AG20443 (cell line): ENCODE results near the gene AFDN.
A peak's percentile ranks its signal among the peaks of the same experiment; 100 is the strongest.

Experiments
- DNase-seq: peaks from one replicate; pipeline ENCODE4 v3.0.0; 2012; ENCODE audit warnings: low spot score, mixed read lengths

Gene AFDN

DNA sequence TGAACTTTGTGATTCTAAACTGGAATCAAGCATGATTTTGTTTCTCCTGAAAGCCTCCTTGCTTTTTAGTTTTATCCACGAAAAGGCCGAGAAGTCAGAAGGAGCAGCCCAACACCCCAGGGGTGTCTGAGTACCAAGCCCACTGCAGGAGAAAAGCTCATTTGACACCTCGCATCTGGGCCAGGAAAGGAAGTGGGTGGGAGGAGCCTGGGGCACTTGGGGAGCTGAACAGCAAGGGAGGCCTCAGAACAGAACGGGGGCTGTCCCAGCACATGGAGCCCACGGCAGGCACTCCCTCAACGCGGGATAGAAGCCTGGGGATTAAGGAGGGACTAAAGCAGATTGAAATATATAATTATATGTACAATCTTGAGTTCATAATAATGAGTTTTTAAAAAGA, 177.3 kb downstream of the AFDN start:
- DNase-seq: no peak

DNA sequence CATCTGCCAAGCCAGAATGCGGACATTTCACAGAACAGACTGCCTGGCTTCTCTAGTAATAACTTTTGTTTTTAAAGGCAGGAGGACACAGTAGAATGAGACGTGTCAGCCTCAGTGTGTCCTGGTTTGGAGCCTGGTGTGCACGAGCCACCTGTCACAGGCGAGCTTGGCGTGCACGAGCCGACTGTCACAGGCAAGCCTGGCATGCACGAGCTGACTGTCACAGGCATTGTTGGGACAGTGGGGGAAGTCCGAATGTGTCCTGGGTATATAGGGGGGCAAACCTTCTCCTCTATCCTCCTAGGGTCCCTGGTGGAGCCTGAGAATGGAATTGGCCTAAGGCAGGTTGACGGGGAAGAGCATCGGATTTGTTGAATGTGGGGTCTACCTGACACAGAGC, 178.2 kb downstream of the AFDN start:
- no peak for DNase-seq

DNA sequence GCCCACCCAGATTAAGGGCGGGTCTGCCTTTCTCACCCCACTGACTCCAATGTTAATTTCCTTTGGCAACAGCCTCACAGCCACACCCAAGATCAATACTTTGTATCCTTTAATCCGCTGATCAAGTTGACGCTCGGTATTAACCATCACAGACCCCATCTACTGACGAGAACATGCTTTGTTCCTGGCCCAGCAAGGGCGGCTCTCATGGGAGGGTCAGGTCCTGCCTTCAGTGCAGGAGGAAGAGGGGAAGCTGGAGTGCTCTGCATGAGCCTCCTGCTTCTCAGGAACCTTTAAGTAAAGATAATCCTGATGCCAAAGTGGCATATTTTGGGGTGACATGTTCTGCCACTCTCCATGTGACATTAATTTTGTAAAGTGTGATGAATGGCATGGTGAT, 179.1 kb downstream of the AFDN start:
- no peak for DNase-seq

DNA sequence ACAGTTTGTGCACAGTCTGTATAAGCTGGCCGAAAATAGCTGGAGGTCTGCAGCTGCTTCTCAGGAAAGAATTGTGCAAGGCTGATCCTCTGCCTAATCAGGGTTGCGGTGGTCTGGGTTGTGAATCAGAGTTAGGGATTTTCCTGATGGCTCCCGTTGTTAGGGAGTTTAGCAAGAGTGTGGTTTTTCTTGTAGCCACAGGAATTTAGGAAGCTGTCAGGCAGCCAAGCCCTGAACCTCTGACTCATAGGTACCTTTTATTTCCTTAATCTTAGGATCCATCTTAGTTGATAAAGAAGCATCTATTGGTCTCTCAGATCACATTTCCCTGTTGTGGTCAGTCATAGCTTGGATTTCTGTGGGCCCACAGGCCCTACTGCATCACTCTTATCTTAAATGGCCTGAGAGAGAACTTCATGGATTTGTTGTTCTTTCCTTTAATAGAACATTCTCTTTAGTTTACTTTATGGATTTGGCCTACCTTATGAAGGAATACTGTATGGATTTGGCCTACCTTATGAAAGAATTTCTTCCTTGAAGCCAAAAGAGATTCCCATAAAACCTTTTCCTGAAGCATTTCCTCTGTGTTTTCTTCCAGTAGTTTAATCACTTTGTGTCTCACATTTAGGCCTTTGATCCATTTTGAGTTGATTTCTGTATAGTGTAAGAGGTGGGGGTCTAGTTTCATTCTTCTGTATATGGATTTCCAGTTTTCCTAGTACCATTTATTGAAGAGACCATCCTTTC, 181.1 kb downstream of the AFDN start:
- DNase-seq: peak; percentile 87

DNA sequence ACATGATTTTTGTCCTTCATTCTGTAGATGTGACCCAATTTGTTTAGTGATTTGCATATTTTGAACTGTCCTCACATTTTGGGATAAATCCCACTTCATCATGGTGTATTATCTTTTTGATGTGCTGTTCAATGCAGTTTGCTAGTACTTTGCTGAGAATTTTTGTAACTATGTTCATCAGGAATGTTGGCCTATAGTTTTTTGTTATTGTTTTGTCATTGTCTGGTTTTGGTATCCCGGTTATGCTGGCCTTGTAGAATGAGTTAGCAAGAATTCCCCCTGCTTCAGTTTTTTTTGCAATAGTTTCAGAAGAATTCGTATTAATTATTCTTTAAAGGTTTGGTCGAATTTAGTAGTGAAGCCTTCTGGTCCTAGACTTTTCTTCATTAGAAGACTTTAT, 182.6 kb downstream of the AFDN start:
- DNase-seq: no peak

DNA sequence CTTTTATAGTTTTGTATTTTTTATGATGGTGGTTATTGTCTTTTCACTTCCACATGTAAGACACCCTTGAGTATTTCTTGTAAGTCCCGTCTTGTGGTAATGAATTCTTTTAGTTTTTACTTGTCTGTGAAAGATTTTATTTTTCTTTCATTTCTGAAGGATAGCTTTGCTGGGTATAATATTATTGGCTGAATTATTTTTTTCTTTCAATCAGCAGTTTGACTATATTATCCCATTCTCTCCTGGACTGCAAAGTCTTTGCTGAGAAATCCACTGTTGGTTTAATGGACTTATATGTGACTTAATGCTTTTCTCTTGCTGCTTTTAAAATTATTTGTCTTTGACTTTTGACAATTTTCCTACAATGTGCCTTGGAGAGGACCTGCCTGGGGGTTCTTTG, 184.6 kb downstream of the AFDN start:
- no peak for DNase-seq

DNA sequence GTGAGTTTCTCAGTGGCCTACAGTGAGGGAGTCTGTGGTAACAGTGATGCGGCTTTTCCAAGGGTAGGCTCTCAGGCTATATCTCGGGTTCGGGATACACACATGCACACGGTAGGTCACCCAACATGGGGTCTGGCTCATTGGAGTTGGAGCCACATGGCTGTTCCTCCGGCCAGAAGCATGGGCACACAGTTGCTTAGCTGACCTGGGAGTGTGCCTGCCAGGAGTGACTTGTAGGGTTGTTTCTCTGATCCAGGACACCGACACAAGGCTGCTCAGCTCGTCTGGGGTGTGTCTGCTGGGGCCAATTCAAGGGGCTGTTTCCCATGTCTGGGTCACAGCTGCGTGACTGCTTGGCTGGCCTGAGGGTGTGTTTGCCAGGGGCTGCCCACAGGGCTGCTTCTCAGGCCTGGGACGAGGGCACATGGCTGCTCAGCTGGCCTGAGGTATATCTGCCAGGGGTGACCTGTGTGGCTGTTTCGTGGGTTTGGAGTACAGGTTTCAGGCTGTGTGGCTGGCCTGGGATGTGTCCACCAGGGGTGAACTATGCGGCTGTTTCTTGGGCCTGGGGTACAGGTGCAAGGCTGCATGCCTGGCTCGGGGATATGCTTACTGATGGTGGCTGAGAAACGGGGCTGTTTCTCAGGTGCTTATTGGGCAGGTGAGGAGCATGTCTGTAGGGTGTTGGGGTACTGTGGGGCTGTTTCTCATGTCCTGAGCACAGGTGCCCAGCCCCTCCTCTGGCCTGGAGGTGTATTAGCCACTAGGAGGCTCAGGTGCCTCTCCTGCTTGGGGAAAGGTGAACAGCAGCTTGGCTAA, 185.9 kb downstream of the AFDN start:
- DNase-seq: no peak

DNA sequence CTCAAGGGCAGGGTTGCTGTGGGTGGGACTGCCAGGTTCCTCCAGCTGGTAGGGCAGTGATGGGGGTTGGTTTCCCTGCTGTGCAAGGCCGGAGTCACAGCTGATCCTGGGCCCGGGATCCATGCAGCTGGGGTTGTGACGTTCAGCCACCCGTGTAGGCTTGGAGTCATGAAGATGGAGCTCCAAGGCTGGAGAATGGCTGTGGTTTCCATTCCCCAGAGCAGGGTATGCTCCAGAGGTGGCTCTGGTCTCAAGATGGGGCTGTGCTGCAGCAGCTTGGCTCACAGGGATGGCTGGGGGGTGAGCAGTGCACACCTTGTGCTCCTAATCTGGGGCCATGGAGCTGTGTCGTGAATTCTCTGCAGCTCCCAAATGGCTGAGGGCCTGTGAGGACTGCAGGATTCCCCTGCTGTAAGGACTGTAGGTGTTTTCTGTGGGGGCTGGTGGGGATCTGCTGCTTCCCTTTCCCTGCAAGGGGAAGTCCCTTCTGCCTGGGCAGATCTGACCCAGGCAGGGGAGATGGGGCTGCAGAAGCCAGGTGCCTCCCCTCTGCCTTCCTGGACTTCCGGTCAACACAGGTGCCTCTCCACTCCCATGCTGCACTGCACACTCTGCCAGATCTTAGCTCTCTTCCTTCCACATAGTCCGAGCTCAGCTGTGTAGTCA, 186.7 kb downstream of the AFDN start:
- no peak for DNase-seq

DNA sequence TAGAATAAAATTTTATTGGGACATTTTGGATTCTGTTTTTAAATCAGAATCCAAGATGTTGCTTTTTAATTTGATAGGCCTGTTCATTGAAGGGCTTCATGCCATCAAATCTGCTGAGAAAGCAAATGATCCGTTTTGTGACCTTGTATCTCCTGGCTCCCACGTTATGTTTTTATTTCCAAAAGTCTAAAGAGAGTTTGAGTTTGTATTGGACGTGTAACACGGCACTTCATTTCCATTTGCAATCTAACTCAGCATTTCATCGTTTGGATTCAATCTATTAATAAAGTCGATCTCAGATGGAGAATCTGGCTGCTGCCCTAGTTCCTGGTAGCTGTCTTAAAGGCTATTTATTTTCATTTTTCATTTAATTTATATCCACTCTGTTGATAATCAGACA, 187.7 kb downstream of the AFDN start:
- DNase-seq: no peak

DNA sequence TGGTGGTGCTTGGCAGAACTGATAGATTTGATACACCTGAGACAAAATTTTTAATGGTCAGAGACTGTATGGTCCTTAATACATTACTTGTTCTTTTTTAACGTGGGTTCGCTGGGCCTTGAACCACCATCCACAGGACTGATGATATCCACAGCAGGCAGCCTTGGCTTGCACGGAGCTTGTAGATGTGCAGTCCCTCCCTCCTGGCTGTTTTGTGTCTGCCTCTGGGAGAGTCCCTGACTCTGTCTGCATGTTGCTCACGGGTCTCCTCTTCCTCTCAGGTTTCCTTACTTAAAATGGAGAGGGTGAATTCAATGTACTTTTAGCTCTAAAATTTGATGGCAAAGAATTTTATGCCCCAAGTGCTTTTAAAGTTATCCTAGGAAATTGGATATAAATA, 188.3 kb downstream of the AFDN start:
- no peak for DNase-seq

DNA sequence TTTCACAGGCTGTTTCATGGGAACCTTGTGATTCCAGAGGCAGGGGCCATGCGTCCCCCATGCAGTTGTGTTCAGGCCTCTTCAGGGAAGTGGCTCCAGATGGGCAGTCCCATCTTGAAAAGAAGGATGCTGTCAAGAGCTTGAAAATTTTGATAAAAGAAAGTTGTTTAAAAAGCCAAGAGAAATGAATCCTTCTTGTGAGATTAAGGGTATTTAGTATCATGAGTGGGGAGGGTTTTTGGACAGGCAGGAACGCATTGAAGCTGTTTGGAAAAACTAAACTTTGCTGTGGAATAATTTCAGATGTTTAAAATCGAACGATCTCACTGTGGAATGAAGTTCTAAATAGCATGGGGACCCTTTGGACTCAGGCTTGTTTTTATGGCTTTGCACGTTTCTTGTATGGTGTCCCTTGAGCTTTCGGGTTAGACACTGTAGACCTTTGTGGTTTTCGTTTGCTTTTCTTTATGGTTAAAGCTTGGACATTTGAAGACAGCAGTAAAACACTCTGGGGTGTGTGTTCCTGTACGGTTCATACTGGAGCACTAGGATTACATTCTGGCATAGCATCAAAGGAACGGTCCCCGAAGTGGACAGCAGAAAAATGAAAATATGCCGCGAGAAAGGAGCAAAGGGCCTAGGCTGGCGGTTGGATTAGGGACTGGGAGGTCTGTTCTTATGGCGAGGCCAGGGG, 188.9 kb downstream of the AFDN start:
- DNase-seq: no peak

DNA sequence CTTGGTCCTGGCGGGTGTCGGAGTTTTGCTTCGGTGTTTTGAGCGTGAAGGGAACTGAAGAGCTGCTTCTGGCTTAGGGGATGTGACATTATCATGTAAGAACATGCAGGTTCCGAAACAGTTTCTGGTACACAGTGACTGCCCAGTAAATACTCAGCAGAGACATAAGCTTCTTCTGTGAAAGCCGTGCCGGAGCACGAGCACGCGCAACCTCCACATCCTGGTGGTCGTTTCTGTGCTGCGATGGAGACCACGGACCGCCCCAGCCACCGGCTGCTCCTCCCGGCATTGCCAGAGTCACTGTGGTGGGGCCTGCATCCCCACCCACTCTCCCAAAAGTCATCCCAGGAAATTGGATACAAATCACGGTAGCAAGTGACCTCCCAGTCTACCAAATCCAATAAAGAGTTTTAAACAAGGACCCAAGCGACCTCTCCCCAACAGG, 189.5 kb downstream of the AFDN start:
- DNase-seq: no peak

DNA sequence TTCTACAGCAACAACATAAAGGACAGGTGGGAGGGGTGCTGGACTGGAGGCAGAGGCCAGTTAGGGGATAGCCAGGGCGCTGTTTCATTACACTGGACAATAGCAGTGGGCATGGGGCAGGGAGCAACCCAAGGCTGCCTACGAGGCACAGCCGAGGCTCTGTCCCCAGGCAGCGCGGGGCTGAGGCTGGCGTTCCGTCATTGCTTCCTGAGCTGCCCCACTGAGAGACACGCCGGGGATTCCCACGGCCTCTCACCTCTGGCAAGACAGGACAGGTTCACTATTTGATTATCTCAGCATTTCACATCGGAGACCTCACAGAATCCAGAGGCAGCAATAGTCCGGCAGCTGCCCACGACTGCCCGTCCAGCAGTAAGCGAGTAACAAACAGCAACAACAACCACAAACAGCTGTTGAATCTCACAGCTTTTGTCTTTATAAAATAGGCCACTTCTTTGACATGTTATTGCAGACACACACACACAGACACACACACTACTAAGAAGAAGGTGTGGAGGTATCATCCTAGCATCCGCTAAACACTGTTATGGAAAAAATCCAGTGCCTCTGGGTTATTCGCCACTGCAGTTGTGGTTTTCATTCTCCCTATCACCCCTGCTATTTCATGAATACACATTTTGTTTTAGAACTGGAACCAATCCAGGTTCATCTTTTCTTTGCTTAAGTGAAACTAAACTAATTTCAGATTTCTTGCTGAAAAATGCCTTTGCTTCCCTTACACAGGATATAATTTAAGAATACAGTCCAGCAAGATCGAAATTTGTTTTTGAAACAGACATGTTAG, 190.2 kb downstream of the AFDN start:
- no peak for DNase-seq

DNA sequence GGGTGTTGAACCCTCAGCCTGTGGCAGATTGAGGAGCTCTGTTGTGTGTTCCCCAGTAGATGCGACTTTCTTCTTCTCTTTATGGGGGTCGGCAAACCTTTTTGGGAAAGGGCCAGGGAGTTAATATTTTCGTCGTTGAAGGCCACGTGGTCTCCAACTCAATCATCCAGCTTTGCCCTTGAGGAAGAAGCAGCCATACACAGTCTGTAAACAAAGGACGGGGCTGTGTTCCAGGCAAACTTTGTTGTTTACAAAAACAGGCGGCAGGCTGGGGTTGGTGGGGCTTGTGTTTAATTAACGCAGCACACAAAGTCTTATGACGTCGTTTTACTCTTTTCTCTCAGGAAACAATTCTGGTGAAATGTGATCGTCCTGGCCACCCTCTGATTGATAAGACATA, 190.9 kb downstream of the AFDN start:
- no peak for DNase-seq

DNA sequence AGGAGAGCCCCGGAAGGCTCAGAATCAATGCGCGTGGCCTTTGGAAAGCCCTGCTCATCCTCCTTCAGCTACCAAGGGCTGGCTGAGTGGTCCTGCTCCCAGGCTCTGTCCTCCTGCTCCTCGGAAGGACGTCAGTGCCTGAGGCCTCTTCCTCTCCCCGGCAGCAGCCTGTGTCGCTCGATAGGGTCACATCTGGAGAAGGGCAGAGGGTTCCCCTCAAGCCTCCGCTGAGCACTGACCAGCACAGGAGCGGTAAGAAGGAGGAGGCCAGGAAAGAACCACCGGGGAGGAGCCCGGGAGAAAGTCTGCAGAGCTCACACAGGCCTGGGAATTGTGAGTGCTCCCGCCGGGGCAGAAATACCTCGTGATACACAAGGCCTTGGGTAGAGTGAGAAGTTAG, 192.0 kb downstream of the AFDN start:
- DNase-seq: no peak

DNA sequence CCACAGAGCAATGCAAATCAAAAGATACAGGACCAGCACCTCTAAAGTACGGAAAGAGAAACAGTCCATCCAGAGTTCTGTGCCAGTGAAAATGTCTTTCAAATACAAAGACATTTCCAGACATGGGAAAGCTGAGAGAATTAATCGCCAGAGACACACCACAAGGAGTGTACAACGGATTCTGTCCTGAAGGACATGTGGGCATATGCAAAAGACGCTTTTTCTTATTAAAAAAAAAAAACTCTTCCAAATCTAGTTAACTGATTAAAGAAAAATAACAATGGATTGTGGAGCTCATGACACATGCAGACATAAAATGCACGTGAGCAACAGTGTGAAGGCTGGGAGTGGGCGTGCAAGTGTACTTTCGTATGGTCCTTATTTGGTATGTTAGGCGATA, 193.5 kb downstream of the AFDN start:
- DNase-seq: no peak

DNA sequence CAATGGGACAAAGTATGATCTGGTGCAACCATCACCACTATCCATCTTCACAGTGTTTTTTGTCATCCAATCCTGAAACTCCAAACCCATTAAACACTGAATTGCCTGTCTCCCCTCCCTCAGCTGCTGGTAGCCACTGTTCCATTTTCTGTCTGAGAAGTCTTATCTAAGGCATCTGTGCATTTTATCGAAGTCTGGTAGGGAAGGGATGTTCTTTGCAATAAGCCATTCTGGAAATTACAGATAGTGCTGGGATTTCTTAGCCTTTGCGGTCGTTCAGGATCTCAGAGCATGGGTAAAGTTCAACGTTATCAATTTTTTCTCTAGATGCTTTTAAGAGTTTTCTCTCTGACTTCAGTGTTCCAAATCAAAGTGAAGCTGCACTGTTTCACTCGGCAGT, 194.9 kb downstream of the AFDN start:
- no peak for DNase-seq
